Small intestine (tissue), 7 donors: ENCODE measurements around the gene TMEM131. TPM values are rescaled to one million over a fixed set of nuclear protein-coding genes. Genes with fewer than 3 reads are reported as not detected.
"Not testable (repeated sequence)": the region's sequence is repeated elsewhere in the genome, so short reads cannot be mapped to it uniquely, and the experiment has no call there.

Experiments
- DNase-seq, 2 donors: peaks; one replicate each; pipeline versions ENCODE4 v3.0.0 to v3.0.0-alpha.2; 2013
- FAIRE-seq: peaks from 2 replicates; lab custom pipeline; 2012; peaks lifted over from hg19 to GRCh38; lab: Jason Lieb, UNC
- H3K27ac ChIP-seq, 3 donors: one replicate each; pipeline ENCODE4 v1.5.1; 2013; ENCODE audit warnings: low read length in 2 of 3, mild to moderate bottlenecking in 2 of 3, control low read depth in 1 of 3, inconsistent platforms in 1 of 3, low read depth in 1 of 3, moderate library complexity in 1 of 3
- H3K27me3 ChIP-seq, 3 donors: one replicate each; pipeline ENCODE4 v1.6.1; 2013; ENCODE audit warnings: low read length in 3 of 3, inconsistent platforms in 1 of 3; ENCODE audit not compliant: control insufficient read depth in 3 of 3, insufficient read depth in 3 of 3
- H3K36me3 ChIP-seq, 3 donors: one replicate each; pipeline ENCODE4 v1.6.1; 2013; ENCODE audit warnings: low read length in 3 of 3, inconsistent platforms in 1 of 3, low read depth in 1 of 3, mild to moderate bottlenecking in 1 of 3, moderate library complexity in 1 of 3; ENCODE audit not compliant: control insufficient read depth in 3 of 3, insufficient read depth in 2 of 3
- H3K4me1 ChIP-seq, 3 donors: one replicate each; pipeline ENCODE4 v1.6.1; 2013; ENCODE audit warnings: low read length in 2 of 3, inconsistent platforms in 1 of 3, low read depth in 1 of 3, mild to moderate bottlenecking in 1 of 3, moderate library complexity in 1 of 3; ENCODE audit not compliant: control insufficient read depth in 3 of 3, insufficient read depth in 2 of 3
- H3K4me3 ChIP-seq, 3 donors: one replicate each; pipeline ENCODE4 v1.5.1; 2013; ENCODE audit warnings: low read length in 3 of 3, control low read depth in 1 of 3, inconsistent platforms in 1 of 3, low read depth in 1 of 3, mild to moderate bottlenecking in 1 of 3, moderate library complexity in 1 of 3
- H3K9me3 ChIP-seq, 2 donors: one replicate each; pipeline ENCODE4 v1.6.1; 2013; ENCODE audit warnings: low read depth in 1 of 2, low read length in 1 of 2; ENCODE audit not compliant: control insufficient read depth in 2 of 2, insufficient read depth in 1 of 2
- WGBS, 3 donors: extraction: QIAGEN DNeasy Blood & Tissue Kit; methylation state at CpG; one replicate each; pipeline ENCODE4 v1.1.7; 2013; 5-methylcytosine and 5-hydroxymethylcytosine counted together
- polyA plus RNA-seq, 4 donors: library from polyadenylated mRNA; stranded (reverse) in 3 of 4; unstranded in 1 of 4; fragments of 200-250 nt in 3 of 4; fragments of 120-200 nt in 1 of 4; gene quantifications; one replicate each; pipeline versions ENCODE4 v1.2.1 to v1.2.3, GENCODE V29; 2013
- donor health status: healthy with polysubstance abuse.
- donor health status: control.
- donor health status: control.
- donor health status: Bipolar disorder and iron deficiency.
- donor health status: healthy.

TMEM131 gene
- polyA plus RNA-seq, 4 donors = 6.5 to 47.7 (median 13.8) TPM

DNA sequence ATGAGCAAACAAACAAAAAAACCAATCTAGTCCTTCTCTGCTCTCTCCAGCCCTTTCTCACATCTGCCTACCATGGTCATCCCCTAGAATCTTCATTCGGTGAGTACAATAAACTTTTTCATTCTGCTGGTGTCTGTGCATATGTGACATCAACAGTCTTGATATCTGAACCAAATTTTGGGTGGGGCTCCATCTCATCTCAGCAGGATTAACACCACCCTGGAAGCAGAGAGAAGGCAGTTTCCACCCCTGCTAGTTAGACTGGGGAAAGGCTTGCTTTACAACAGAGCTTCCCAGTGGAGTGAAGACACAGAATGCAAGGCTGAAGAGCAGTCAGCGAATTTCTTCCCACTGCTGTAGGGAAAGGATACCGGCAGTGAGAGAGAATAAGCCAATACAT is 116.9 kb downstream of the TMEM131 start:
- peaks cover 0 to 11% of the 10 kb centered on the region in 2 donors for H3K9me3 ChIP-seq
- no peak for FAIRE-seq
- 97 to 100% (median 97%) methylated on average over 3 of the region's 3 CpGs for WGBS, 3 donors

DNA sequence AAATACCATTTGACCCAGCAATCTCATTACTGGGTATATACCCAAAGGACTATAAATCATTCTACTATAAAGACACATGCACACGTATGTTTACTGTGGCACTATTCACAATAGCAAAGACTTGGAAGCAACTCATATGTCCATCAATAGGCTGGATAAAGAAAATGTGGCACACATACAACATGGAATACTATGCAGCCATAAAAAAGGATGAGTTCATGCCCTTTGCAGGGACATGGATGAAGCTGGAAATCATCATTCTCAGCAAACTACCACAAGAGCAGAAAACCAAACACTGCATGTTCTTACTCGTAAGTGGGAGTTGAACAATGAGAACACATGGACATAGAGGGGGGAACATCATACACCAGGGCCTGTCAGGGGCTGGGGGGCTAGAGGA is 117.4 kb downstream of the TMEM131 start:
- not testable (repeated sequence) for FAIRE-seq, H3K27ac ChIP-seq, H3K4me3 ChIP-seq, DNase-seq, H3K36me3 ChIP-seq, H3K27me3 ChIP-seq, H3K4me1 ChIP-seq
- H3K9me3 ChIP-seq = peaks cover 0 to 13% of the 10 kb centered on the region in 2 donors
- 96 to 100% (median 96%) methylated on average over 2 of the region's 2 CpGs for WGBS, 3 donors

More for the DNA sequence above, 116.9 kb downstream of the TMEM131 start:
- no peaks in the 10 kb centered on the region for H3K4me1 ChIP-seq
- H3K4me3 ChIP-seq = no peak overlapping the region
- no peaks in the 10 kb centered on the region for H3K27me3 ChIP-seq
- no peak overlapping the region for H3K27ac ChIP-seq
- H3K36me3 ChIP-seq = peaks cover 0 to 2% (median 0%) of the 10 kb centered on the region in 3 donors
- DNase-seq = no peak

DNA sequence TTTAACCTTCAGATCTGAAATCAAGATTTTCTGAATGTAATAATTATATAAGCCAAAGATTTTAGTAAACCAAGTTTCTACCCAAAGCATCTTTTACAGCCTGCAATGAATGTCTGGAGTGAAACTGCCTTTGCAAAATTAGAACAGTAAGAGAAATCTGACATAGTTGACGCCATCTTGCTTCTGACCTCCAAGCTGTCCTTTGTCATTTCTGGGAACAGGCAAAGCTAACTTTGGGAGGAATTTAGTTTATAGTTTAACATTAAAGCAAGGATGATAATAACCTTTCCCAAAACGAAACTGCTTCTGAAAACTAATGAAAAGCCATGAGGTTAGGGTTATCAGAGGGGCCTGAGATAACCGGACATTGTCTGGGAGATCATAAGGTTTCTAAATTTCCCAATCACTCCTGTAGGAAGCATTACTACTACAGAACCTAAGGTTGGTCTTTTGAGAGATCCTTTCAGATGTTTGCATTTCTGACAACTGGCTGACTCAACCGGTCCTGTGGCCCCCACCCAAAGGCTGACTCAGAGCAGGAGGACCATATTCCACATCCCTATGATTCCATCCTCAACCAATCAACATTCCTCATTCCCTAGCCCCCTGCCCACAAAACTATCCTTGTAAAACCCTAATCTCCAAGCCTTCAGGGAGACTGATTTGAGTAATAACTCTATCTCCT is 124.5 kb downstream of the TMEM131 start:
- DNase-seq (no peak), FAIRE-seq (no peak)
- Histone ChIP-seq H3K27me3 (no peaks in the 10 kb centered on the region), H3K4me1 (peaks cover 0 to 14% (median 4%) of the 10 kb centered on the region in 3 donors), H3K36me3 (peaks cover 0 to 12% (median 0%) of the 10 kb centered on the region in 3 donors), H3K4me3 (no peak overlapping the region), H3K9me3 (peaks cover 0 to 15% of the 10 kb centered on the region in 2 donors), H3K27ac (peak overlapping the region in 1 of 3 donors; percentile 32)
- WGBS, 3 donors = 79 to 86% (median 85%) methylated on average over 4 of the region's 4 CpGs

DNA sequence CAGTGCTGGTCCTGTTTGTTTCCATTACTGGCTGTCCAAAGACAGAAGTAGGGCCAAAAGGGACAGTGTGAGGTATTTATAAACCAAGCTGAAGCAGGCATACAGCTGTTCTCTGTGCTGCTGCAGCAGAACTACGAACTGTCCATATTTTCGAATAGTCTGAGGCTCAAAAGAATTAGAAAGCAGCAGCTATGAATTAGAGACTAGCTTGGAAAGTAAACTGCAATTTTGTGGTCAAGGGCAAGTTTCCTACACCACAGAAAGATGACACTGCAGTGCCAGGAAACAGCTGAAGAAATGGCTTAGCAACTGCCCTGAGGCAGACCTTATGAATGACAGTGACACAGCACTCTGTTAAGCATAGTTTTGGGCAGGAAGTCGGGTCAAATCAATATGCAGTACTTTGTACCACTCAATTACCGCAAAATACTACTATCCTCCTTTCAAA is 125.3 kb downstream of the TMEM131 start:
- H3K4me3 ChIP-seq = no peak overlapping the region
- peaks cover 0 to 19% of the 10 kb centered on the region in 2 donors for H3K9me3 ChIP-seq
- DNase-seq (peak; percentile 5 to 56), FAIRE-seq (no peak)
- H3K27me3 ChIP-seq = no peaks in the 10 kb centered on the region
- peaks cover 0 to 12% (median 0%) of the 10 kb centered on the region in 3 donors for H3K36me3 ChIP-seq
- H3K4me1 ChIP-seq = peaks cover 0 to 14% (median 4%) of the 10 kb centered on the region in 3 donors
- peak overlapping the region in 1 of 3 donors; percentile 44 for H3K27ac ChIP-seq
- 33 to 67% (median 39%) methylated on average over 4 of the region's 4 CpGs for WGBS, 3 donors

DNA sequence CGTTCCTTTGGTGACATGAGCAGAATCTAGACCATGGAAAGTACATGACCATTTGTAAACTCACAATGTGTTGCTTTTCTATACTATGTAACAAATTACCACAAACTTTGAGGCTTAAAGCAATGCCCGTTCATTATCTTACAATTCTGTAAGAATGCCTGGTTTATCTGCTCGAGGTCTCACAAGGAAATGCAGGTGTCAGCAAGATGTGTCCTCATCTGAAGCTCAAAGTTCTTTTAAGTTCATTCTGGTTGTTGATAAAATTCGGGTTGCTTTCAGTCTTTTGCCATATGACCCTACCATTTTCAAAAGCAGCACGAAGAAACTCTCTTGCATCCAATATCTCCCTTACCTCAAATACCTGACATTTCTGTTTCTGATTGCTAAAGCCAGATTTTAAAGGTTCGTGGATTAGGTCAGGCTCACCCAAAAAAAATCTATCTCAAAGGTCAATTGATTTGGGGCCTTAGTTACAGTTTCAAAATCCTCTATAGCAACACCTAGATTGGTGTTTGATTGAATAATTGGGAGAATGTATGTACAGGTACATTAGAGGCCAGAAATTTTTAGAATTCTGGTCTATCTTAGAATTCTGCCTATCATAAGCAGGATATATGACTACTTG is 125.9 kb downstream of the TMEM131 start:
- Histone ChIP-seq H3K4me3 (no peak overlapping the region), H3K4me1 (peaks cover 0 to 14% (median 4%) of the 10 kb centered on the region in 3 donors), H3K36me3 (peaks cover 0 to 12% (median 0%) of the 10 kb centered on the region in 3 donors), H3K9me3 (peaks cover 0 to 20% of the 10 kb centered on the region in 2 donors), H3K27me3 (no peaks in the 10 kb centered on the region), H3K27ac (peak overlapping the region in 2 of 3 donors; percentile 6 to 16)
- FAIRE-seq = no peak
- DNase-seq = peak in 1 of 2 donors; percentile 46
- 44 to 67% (median 52%) methylated on average over 6 of the region's 6 CpGs for WGBS, 3 donors

DNA sequence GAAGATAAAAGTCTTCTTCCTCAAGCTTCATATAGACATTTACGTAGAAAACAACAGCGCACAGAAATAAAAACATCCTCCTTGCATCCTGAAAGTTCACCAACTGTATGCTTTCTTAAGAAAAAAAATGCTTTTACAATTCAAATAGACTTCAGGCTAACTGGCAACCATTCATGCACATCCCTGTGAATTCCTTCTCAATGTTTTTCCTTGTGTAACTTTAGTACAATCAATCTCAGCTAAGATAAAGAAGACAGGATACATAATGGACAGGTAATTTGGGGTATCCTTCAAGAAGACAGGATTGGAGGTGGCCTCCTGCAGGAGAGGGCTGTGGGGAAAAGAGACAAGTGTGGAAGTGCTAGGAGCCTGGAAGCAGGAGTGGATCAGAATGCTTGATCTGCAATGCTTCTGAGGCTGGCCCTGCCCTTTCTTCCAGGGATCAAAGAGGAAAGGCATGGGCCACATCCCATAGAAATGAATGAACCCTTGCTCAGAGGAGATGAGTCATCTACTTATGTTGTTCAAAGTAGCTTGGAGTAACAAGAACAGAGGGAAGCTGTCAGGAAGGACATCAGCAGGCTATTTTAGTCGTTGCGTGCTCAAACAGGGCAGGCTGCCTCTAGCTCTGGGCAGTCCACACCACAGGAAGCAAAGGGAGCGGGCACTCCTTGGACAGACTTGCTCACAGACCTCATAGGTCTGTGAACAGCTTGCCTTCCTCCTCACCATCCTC is 126.6 kb downstream of the TMEM131 start:
- H3K27ac ChIP-seq = peak overlapping the region in 2 of 3 donors; percentile 16 to 30
- whole genome bisulfite sequencing, 3 donors = 63 to 75% (median 66%) methylated on average over 5 of the region's 5 CpGs
- H3K4me3 ChIP-seq = no peak overlapping the region
- peaks cover 0 to 14% (median 4%) of the 10 kb centered on the region in 3 donors for H3K4me1 ChIP-seq
- DNase-seq (peak; percentile 52 to 94), FAIRE-seq (no peak)
- H3K9me3 ChIP-seq = peaks cover 0 to 25% of the 10 kb centered on the region in 2 donors
- H3K36me3 ChIP-seq = peaks cover 0 to 12% (median 0%) of the 10 kb centered on the region in 3 donors
- H3K27me3 ChIP-seq = no peaks in the 10 kb centered on the region

DNA sequence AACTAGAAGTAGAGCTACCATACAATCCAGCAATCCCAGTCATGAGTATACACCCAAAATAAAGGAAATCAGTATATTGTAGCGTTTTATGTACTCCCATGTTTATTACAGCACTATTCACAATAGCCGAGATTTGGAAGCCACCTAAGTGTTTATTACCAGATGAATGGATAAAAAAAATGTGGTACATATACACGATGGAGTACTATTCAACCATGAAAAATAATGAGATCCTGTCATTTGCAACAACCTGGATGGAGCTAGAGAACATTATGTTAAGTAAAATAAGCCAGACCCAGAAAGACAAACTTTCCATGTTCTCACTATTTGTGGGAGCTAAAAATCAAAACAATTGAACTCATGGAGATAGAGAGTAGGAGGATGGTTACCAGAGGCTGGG is 131.9 kb downstream of the TMEM131 start:
- H3K36me3 ChIP-seq = peaks cover 0 to 12% (median 1%) of the 10 kb centered on the region in 3 donors
- H3K4me3 ChIP-seq = no peak overlapping the region
- no peak overlapping the region for H3K27ac ChIP-seq
- H3K4me1 ChIP-seq = no peaks in the 10 kb centered on the region
- H3K9me3 ChIP-seq = peaks cover 0 to 23% of the 10 kb centered on the region in 2 donors
- H3K27me3 ChIP-seq = no peaks in the 10 kb centered on the region
- no peak for FAIRE-seq
- no peak for DNase-seq
- WGBS, 3 donors = 90 to 97% (median 94%) methylated on average over 3 of the region's 3 CpGs

DNA sequence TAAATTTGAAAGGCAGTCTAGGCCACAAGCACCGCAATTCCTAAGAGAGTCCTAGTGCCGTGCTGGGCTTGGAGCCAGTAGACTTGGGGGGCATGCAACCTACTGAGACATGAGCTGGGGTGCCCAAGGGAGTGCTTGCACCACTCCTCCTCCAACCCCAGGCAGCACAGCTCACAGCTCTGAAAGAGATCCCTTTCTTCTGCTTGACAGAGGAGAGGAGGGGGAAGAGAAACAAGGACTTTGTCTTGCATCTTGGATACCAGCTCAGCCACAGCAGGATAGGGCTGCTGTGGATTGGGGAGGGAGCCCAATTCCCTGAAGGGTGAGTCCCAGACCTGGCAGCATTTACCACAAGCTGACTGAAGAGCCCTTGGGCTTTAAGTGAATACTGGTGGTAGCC is 134.6 kb downstream of the TMEM131 start:
- Histone ChIP-seq H3K27ac (no peak overlapping the region), H3K36me3 (peaks cover 0 to 16% (median 1%) of the 10 kb centered on the region in 3 donors), H3K4me3 (no peak overlapping the region), H3K27me3 (no peaks in the 10 kb centered on the region), H3K4me1 (no peaks in the 10 kb centered on the region), H3K9me3 (peaks cover 0 to 23% of the 10 kb centered on the region in 2 donors)
- DNase-seq = no peak
- FAIRE-seq = no peak
- 92 to 100% (median 93%) methylated on average over 2 of the region's 2 CpGs for WGBS, 3 donors
